SK-N-DZ (cell line): Measurements from ENCODE around the gene FAM184B.
"Not testable (repeated sequence)": the region's sequence is repeated elsewhere in the genome, so short reads cannot be mapped to it uniquely, and the experiment has no call there.

Experiments
- DNase-seq: peaks from one replicate; pipeline ENCODE4 v3.0.0-alpha.2; 2015; ENCODE audit warnings: low spot score

Gene FAM184B

DNA sequence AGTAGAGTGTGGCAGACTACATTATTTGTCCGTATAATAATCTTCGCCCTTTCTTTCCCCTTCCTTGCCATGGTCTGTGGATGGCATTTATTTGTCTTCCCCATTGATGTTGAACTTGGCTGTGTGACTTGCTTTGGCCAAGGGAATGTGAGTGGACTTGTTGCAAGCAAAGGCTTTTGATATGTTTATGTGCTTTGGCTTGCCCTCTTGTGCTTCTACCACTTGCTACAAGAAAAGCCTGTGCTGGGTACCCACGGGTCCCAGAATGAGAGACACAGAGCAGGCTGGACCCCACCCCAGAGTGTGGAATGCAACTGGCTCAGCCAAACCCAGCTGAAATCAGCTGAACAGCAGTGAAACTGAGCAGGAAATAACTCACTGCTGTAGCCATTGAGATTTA lies 63.0 kb downstream of the FAM184B start:
- DNase-seq, result no peak

- no peak for DNase-seq
Observed at GRCh38 chr4:17717301-17717700, 64.1 kb downstream of the FAM184B start.

- DNase-seq, result no peak
Observed at GRCh38 chr4:17715511-17715910, 65.9 kb downstream of the FAM184B start.

DNA sequence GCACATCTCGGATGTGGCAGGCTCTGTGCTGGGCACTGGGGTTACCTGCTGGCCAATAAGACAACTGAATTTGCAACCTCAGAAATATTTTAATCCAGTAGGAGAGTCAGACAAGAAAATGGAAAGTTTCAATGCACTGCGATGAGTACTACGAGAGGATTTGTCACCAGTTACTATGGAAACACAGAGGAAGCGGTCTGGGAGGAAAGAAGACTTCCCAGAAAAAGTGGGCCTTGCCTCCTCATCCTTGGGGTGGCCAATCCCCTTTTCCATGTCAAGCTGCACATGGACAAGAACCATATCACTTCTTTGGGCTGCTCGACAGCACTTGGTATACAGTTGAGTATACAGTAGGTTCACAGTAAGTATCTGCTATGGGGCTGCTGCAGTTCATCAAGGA lies 67.6 kb downstream of the FAM184B start:
- no peak for DNase-seq

DNA sequence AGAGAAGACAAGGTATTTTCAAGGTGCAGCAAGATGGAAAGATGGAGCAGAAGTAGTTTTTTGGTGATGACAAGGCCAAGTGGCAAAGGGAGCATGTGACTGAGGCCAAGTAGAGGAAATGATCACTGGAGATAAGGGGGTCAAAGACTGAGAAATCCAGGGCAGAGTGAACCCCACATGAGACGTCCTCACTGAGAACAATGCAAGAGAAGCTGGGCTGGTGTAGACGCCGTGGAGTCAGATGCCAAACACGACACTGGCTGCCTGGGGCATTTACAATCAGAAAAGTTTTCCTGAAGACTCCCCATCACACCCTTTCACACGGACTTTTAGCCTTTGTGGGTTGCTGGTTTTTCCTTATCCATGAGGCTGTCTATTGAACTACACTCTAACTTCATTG lies 69.3 kb downstream of the FAM184B start:
- DNase-seq, result no peak

GRCh38 chr4:17711206-17711605 lies 70.2 kb downstream of the FAM184B start:
- not testable (repeated sequence) for DNase-seq

DNA sequence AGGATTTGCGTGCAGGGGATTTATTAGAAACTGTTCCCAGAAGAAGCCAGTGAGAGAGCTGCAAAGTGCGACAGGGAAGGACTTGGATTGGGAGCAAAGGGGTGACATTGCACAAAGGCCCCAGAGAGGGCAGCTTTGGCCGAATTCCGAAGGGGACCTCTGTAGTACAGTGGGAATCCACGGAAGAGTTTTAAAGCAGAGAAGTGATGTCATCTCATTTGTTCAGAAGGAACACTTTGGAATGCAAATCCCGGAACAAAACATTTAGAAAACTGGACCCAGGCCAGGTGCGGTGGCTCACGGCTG lies 71.7 kb downstream of the FAM184B start:
- DNase-seq, result no peak

DNA sequence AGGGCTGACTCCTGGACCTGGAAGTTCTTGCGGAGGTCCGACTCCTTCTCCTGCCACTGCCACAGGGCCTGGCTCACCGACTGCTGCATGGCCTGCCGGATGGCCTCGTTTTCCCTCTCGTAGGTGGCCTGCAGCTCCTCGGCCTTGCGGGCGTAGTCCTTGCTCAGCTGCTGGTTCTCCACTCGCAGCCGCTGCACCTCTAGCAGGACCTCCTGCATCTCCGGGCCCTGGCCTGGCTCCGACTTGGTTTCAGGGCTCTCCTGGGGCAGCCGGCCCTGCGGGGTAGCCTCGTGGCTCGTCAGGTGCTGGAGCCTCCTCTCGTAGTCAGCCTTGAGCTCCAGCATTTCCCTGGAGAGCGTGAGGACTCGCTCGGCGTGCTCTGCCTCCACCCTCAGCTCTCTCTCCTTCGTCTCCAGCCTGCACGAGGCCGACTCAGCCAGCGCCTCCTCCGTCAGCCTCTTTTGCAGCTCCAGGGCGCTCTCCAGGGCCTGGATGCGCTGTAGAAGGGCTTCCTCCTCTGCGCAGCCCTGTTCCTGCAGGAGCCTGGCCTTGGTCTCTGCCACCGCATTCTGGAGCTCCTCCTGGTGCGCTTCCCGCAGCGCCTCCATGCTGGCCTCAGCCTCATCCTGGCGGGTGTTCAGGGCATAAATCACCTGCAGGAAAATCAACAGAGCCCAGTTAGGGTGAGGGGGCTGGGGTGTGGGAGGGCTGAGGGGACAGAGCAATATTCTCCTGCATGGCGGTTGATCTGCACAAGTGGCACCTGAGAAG lies 72.2 kb downstream of the FAM184B start:
- DNase-seq, result peak; percentile 56

DNA sequence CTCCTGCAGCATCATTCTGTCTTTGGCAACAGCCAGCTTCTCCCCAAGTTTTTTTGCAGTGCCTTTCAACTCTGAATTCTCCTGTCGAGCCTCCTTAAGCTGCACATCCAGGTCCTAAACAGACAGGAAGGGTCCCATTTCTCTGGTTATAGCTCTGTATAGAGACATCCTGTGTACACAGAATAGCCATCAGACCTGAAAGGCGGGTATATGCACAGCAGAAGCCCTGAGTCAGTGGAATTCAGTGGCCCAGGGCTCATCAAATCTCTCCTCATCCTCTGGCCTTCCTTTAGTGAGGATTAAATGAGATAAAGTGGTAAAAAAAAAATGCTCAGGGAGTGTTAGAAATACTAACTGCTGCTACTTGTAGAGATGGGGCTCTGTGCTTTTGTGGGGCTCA lies 73.8 kb downstream of the FAM184B start:
- no peak for DNase-seq

DNA sequence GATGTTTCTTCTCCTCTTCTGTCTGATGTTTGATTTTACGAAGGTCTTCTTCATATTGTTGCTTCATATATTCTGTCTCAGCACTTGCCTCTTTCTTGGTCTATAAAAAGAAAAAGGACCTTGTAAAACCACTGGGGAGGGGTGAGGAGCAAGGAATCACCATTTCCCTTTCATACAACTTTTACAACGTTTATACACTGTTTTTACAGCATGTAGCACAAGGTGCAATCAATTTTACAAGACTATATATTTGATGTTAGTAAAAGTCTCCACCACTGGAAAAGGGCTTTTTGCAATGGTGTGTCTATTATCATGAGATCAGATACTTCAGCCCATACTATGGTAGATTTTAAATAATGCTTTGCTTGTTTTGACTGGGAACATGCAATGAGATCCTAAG lies 76.3 kb downstream of the FAM184B start:
- DNase-seq, result no peak

DNA sequence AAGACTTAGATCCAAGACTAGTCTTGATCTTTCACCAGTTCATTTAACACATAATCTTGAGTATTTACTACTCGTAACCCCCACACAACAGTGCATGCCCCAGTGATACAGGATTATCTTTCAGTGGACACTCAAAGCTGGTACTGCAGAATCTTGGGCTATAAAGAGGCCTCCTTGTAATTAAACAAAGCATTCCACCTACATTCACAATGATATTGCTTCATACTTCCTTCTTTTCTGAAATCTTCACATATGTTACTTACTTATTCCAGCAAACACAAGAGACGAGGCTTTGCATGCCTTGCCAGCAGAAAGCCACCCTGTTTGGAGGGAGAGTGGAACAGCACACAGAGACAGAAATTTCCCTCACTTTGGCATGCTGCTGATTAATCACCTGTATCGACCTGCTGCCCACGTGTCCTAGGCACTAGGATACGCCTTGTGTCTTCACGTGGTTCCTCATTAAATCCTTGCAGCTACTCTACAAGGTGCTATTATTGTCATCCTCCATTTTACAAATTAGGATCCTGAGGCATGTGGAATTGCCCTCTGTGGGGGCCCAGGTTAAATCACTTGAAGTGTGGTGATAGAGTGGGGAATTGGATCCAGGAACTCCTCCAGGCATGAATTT lies 77.3 kb downstream of the FAM184B start:
- no peak for DNase-seq

DNA sequence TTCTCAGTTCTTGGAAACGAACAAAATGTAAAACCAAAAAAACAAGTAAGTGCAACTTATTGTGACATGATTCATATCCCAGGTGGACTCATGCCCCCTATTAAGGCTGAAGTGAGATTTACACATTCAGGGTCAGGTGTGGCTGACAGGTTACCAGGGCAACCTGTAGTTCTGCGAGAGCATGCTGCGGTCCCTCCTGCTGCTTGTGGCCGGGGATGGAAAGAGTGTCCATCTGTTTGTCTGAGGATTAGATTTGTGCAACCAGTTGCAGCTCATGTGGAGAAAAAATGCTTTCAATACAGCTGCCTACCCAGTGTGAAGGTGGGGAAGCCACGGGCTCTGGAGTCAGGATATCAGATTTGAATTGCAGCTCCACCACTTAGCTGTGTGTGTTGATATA lies 78.8 kb downstream of the FAM184B start:
- DNase-seq, result no peak

DNA sequence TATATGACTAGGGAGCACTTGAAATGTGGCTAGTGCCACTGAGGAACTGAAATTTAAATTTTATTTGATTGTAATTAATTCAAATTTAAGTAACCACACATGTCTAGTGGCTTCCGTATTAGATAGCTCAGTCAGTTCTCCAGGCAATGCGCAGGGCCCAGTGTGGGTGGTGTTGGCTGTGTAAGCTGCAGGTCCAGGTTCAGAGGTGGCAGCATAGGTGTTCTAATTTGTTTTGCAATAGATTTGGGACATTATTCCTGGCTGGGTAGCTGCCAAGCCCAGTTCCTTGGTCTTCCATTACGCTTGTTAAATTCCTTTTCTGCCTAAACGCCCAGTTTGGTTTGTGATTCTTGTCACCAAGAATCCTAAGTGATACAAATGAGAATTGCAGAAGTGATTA lies 79.5 kb downstream of the FAM184B start:
- DNase-seq, result no peak

DNA sequence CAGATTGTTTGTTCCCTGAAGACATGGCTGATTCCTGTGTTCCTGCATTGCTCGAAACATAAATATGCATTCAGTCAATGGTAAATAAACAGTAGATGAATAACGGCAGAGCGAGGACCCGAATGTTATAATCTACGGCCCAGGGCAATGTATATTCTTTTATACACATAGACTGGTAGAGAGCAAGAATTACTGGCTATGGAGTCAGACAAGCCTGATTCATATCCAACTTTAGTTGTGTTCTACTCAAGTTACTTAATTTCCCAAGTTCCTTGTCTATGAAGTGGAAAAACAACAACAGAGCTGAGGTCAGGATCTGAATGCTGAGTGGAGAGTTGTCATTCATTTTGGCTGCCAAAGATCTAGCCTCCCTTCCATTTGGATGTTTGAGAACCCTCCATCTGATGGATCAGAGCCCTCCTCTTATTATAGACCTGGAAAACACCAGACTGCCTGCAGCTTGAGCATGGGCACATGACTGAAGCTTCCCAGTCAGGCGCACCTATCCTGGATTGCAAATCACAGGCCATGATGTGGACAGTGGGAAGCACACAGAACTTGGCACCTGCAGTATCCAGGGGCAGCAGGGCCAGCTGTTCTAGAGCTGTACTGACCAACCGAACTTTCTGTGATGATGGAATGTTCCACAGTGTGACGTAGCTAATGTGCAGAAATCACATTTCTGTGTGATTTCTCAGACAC lies 80.1 kb downstream of the FAM184B start:
- DNase-seq, result no peak

GRCh38 chr4:17699380-17699779 lies 82.0 kb downstream of the FAM184B start:
- DNase-seq, result no peak

- no peak for DNase-seq
Observed at GRCh38 chr4:17698116-17698515, 83.3 kb downstream of the FAM184B start.

DNA sequence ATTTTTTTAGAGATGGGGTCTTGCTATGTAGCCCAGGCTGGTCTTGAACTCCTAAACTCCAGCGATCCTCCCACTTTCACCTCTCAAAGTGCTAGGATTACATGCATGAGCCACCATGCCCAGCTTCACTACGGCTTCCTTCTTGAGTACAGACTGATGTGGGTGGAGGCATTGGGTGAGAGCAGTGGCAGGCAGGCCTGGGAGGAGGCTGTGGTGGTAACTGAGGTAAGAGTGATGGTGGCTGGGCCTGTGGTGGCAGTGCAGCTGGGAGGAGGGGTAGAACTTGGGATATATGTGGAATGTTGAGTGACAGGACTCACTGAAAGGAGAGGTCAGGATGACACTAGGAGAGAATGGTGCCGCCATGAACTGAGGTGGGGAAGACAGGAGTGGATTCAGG lies 86.1 kb downstream of the FAM184B start:
- DNase-seq, result no peak

DNA sequence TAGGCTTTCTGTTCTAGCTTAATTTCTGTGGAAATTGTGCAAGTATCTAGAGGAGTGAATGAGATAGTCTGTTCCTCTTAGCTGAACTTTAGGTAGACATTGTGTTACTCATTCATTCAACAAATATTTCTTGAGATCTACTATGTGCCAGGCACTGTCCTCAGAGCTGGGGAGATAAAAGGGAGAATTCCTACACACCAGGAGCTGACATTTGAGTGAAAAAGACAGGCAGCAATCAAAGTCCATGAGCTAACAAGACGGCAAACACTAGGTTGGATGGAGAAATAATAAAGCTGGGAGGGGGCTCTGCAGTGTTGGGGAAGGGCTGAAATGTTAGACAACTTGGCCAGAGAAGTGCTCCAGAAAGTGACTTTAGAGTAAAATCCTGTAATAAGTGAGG lies 86.9 kb downstream of the FAM184B start:
- no peak for DNase-seq

GRCh38 chr4:17690898-17691297 lies 90.5 kb downstream of the FAM184B start:
- DNase-seq, result no peak

DNA sequence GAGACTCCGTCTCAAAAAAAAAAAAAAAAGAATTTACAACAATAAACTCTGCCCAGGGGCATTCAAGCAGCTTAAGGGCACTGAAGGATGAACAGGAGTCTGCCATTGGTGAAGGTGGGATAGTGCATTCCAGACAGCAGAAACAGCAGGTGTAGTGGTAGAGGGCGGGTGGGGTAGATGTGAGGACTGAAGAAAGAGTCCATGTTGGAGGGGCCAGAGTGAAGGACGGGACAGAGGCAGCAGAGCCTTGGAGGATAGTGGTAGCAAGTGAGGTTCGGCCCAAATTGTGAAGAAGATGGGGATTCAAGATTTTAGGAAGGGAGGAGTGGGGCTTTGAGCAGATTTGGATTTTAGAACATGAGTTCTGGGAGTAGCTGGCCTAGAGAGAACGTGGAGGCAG lies 91.3 kb downstream of the FAM184B start:
- no peak for DNase-seq

DNA sequence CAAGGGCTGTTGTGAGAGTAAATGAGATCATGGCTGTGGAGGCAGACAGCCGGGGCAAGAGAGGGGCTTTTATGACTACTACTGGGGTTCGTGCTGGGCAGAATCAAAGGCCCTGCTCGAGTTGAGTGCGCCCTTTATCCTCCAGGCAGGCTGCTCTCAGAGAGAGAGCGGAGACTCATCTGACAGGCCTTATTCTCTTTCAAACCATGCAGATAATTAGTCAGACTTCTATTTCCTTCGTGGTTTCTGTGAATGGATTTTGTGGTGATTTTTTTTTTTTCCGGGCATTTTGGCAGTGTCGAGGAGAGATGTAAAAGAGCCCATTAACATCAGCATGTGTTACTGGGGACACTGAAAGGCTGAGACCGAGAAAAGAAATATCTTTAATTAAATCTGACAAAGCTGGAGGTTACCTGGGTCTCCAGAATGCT lies 93.4 kb downstream of the FAM184B start:
- no peak for DNase-seq

DNA sequence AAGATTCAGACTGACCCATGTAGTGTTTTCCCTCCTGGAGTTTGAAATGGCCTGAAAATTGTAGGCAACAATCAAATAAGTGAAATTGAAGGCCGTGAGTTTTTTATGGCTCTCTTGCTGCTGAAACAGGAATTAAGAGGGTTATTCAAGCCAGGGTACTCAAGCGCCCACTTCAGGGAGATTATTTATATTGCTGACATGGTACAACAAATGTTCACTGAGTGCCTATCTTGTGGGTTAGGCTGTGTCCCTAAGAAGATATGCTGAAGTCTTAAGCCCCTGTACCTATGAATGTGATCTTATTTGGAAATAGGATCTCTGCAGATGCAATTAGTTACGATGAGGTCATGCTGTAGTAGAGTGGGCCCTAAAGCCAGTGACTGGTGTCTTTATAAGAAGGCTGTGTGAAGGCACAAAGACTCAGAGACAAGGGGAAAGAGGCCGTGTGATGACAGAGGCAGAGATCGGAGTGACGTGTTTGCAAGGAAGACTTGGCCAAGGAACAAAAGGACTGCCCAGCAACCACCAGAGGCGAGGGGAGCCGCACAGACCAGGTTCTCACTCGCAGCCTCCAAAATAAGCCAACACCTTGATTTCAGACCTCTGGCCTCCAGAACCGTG lies 94.1 kb downstream of the FAM184B start:
- peak; percentile 16 for DNase-seq

GRCh38 chr4:17684648-17685047 lies 96.8 kb downstream of the FAM184B start:
- not testable (repeated sequence) for DNase-seq
